Testis (tissue), 3 donors: Measurements from ENCODE around the gene MRPL36. TPM values are rescaled to one million over a fixed set of nuclear protein-coding genes. Genes with fewer than 3 reads are reported as not detected.

Experiments used
- DNase-seq: peaks from one replicate; pipeline ENCODE4 v3.0.0-alpha.2; 2019
- H3K27ac ChIP-seq, 2 donors: fragments of 200-600 bp; sonication (generic); one replicate each; pipeline ENCODE4 v1.5.1; 2019
- H3K27me3 ChIP-seq: fragments of 200-600 bp; sonication (generic); one replicate; pipeline ENCODE4 v1.5.1; 2019
- H3K36me3 ChIP-seq: fragments of 200-600 bp; sonication (generic); one replicate; pipeline ENCODE4 v1.5.1; 2017; ENCODE audit warnings: low read depth; ENCODE audit errors: missing control alignments
- H3K4me1 ChIP-seq: fragments of 200-600 bp; sonication (generic); one replicate; pipeline ENCODE4 v1.5.1; 2019
- H3K4me3 ChIP-seq, 2 donors: fragments of 200-600 bp; sonication (generic); one replicate each; pipeline ENCODE4 v1.5.1; 2017 to 2019
- H3K9me3 ChIP-seq: fragments of 200-600 bp; sonication (generic); one replicate; pipeline ENCODE4 v1.5.1; 2017
- CTCF ChIP-seq, 3 experiments: fragments of 450-650 bp in 2 of 3; fragments of 200-600 bp in 1 of 3; sonication (generic) in 1 of 3; IDR thresholded peaks; one replicate each; pipeline ENCODE4 v1.5.1; 2016 to 2019; ENCODE audit warnings: antibody characterized with exemption in 3 of 3, mild to moderate bottlenecking in 2 of 3, moderate library complexity in 1 of 3
- POLR2A ChIP-seq: fragments of 450-650 bp; IDR thresholded peaks from one replicate; pipeline ENCODE4 v1.6.1; 2017; ENCODE audit warnings: antibody characterized with exemption, mild to moderate bottlenecking, moderate library complexity
- WGBS, 2 donors: methylation state at CpG; one replicate each; pipeline ENCODE4 v1.1.5; 2018; 5-methylcytosine and 5-hydroxymethylcytosine counted together
- intact Hi-C: fragments of 100-400 bp; cut with DNase I; formaldehyde crosslinking; loops from one replicate; pipeline ENCODE4 v1.15.1; 2023; ENCODE audit warnings: low total_unique reads
- polyA plus RNA-seq: library from polyadenylated mRNA; stranded (reverse); fragments of 350-450 nt; fragmentation: Illumina TruSeq; extraction: RNeasy Lipid Tissue Mini Kit (QIAGEN cat#74804); gene quantifications from one replicate; pipeline ENCODE4 v1.2.3, GENCODE V29; 2014; ENCODE audit warnings: low read depth, low replicate concordance; ENCODE audit not compliant: insufficient read depth
- total RNA-seq, 2 donors: library from RNA; depleted of rRNA; stranded (reverse); fragments of >200 nt; gene quantifications; one replicate each; pipeline ENCODE4 v1.2.3, GENCODE V29; 2016

Gene MRPL36
- total and polyA plus RNA-seq, 3 donors from 2014 or later: 60.8 to 164 (median 101) TPM

- TF ChIP-seq CTCF (IDR thresholded peaks at IDR 0.05): no peak
- no peak for TF ChIP-seq POLR2A
- no peak overlapping the region for H3K27ac ChIP-seq
- no peaks in the 10 kb centered on the region for H3K4me1 ChIP-seq
- no peaks in the 10 kb centered on the region for H3K27me3 ChIP-seq
- no peak for DNase-seq
- 95 to 96% methylated on average over 21 to 30 of the region's 30 CpGs for WGBS, 2 donors
- intact Hi-C loops: no loop called here
- H3K9me3 ChIP-seq: no peaks in the 10 kb centered on the region
- H3K36me3 ChIP-seq: no peaks in the 10 kb centered on the region
- no peak overlapping the region for H3K4me3 ChIP-seq
Measured at GRCh38 chr5:1814183-1815020, 14.8 kb upstream of the MRPL36 start.

DNA sequence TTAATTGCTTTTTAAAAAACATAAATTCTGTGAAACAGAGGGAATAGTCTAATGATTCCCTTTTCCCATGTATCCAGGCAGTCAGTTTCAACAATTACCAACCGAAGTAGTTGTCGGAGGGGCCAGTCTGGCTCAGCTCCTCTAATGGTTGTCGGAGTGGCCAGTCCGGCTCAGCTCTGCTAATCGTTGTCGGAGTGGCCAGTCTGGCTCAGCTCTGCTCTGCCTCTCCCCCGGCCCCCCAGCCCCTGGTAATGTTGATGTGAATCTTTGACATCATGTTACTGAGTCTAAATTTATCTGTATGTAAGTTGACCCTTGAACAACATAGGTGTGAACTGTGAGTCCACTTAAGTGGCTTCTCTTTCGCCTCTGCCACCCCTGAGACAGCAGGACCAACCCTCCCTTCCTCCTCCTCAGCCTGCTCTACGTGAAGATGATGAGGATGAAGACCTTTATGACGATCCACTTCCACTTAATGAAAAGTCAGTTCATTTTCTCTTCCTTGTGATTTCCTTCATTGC, 11.0 kb upstream of the MRPL36 start:
- Histone ChIP-seq H3K27ac (no peak overlapping the region), H3K4me1 (no peaks in the 10 kb centered on the region), H3K9me3 (no peaks in the 10 kb centered on the region), H3K27me3 (no peaks in the 10 kb centered on the region), H3K4me3 (no peak overlapping the region), H3K36me3 (no peaks in the 10 kb centered on the region)
- WGBS, 2 donors: 95 to 97% methylated on average over 10 of the region's 10 CpGs
- TF ChIP-seq POLR2A (no peak), CTCF (IDR thresholded peaks at IDR 0.05) (no peak)
- intact Hi-C loops: no loop called here
- no peak for DNase-seq

- no peaks in the 10 kb centered on the region for H3K27me3 ChIP-seq
- H3K4me1 ChIP-seq: no peaks in the 10 kb centered on the region
- no peak overlapping the region for H3K4me3 ChIP-seq
- 89 to 92% methylated on average over 22 to 32 of the region's 32 CpGs for WGBS, 2 donors
- no peaks in the 10 kb centered on the region for H3K9me3 ChIP-seq
- DNase-seq: no peak
- no peak overlapping the region for H3K27ac ChIP-seq
- intact Hi-C loops: no loop called here
- TF ChIP-seq POLR2A: no peak
- no peak for TF ChIP-seq CTCF (IDR thresholded peaks at IDR 0.05)
- H3K36me3 ChIP-seq: no peaks in the 10 kb centered on the region
Measured at GRCh38 chr5:1809416-1810035, 9.9 kb upstream of the MRPL36 start.

DNA sequence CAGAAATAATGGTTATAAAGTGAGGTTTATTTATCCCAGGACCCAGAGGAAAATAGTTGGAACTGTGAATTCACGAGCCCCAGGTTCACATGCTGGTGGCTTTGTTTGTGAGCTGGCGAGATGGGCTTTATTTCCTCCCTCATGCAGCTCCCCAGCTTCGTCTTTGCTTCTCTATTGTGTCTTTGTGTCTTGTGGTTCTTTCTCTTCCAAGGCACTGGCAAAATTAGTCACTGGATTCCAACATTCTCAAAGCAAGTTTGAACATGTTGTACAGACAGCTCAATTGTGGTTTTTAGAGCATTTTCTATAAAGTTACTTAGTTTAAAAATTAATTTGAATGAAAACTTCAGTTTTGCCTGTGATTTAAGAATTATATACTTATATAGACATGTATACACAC, 8.8 kb upstream of the MRPL36 start:
- H3K27ac ChIP-seq: no peak overlapping the region
- 57 to 73% methylated on average over 3 of the region's 3 CpGs for WGBS, 2 donors
- H3K9me3 ChIP-seq: no peaks in the 10 kb centered on the region
- TF ChIP-seq POLR2A: no peak
- TF ChIP-seq CTCF (IDR thresholded peaks at IDR 0.05): no peak
- no peak for DNase-seq
- no peaks in the 10 kb centered on the region for H3K36me3 ChIP-seq
- H3K4me3 ChIP-seq: no peak overlapping the region
- intact Hi-C loops: no loop called here
- H3K4me1 ChIP-seq: no peaks in the 10 kb centered on the region
- no peaks in the 10 kb centered on the region for H3K27me3 ChIP-seq
